ENCODE measurements around the gene OPRD1.

The OPRD1 gene

DNA sequence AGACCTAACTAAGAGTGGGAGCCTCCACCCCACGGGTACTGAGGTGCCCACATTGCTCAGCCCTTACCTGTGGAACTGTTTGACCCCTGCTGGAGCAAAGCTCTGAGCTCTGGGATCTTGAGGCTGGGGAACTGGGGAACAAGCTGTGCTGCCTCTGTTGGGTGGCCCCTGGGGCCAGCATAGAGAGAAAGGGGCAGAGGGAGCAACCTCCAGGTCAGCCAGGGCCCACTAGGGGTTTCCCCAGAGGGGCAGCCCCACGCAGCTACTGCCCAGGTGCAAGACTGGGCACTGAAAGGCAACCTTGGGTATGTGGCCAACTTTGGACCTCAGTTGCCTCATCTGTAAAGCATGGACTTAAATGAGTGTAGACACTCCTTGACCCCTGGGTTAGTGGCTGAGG lies 78.9 kb downstream of the OPRD1 start:
- no peak overlapping the region for H3K4me2 ChIP-seq (ENCODE audit: low read depth, low read length, poor library complexity, severe bottlenecking)
- no peak overlapping the region for H2AFZ ChIP-seq (ENCODE audit: low read length)
- no peaks in the 10 kb centered on the region for H3K9me3 ChIP-seq (ENCODE audit: insufficient read depth, low read depth, low read length)
- H3K4me1 ChIP-seq (ENCODE audit: insufficient read depth, low read length, poor library complexity, severe bottlenecking): peaks cover 29% of the 10 kb centered on the region
- no peak overlapping the region for H3K9ac ChIP-seq (ENCODE audit: low read depth, low read length, poor library complexity, severe bottlenecking)
- H4K20me1 ChIP-seq (ENCODE audit: insufficient read depth, low read length, poor library complexity, severe bottlenecking): no peaks in the 10 kb centered on the region
- H3K9me2 ChIP-seq (replicated peaks; ENCODE audit: low read depth, low read length): no peaks in the 10 kb centered on the region
- H3K36me3 ChIP-seq (ENCODE audit: insufficient read depth, low read length): no peaks in the 10 kb centered on the region
- no peaks in the 10 kb centered on the region for H3K27me3 ChIP-seq (ENCODE audit: insufficient read depth, low read length, poor library complexity, severe bottlenecking)
- no peak overlapping the region for H3K4me3 ChIP-seq (ENCODE audit: low read length, poor library complexity, severe bottlenecking)
- H3K79me2 ChIP-seq (ENCODE audit: insufficient read depth, low read length): peaks cover 11% of the 10 kb centered on the region; the same call in 1 of the 2 replicates
- TF ChIP-seq, protein P1, sequence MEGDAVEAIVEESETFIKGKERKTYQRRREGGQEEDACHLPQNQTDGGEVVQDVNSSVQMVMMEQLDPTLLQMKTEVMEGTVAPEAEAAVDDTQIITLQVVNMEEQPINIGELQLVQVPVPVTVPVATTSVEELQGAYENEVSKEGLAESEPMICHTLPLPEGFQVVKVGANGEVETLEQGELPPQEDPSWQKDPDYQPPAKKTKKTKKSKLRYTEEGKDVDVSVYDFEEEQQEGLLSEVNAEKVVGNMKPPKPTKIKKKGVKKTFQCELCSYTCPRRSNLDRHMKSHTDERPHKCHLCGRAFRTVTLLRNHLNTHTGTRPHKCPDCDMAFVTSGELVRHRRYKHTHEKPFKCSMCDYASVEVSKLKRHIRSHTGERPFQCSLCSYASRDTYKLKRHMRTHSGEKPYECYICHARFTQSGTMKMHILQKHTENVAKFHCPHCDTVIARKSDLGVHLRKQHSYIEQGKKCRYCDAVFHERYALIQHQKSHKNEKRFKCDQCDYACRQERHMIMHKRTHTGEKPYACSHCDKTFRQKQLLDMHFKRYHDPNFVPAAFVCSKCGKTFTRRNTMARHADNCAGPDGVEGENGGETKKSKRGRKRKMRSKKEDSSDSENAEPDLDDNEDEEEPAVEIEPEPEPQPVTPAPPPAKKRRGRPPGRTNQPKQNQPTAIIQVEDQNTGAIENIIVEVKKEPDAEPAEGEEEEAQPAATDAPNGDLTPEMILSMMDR (conservative IDR thresholded peaks at IDR 0.05; ENCODE audit: low read length): no peak
- no peak for TF ChIP-seq EZH2phosphoT487 (IDR thresholded peaks at IDR 0.05; ENCODE audit: borderline replicate concordance)
- peaks cover 4% of the 10 kb centered on the region; the same call in 1 of the 2 replicates for H3F3A ChIP-seq (ENCODE audit: low read depth)

DNA sequence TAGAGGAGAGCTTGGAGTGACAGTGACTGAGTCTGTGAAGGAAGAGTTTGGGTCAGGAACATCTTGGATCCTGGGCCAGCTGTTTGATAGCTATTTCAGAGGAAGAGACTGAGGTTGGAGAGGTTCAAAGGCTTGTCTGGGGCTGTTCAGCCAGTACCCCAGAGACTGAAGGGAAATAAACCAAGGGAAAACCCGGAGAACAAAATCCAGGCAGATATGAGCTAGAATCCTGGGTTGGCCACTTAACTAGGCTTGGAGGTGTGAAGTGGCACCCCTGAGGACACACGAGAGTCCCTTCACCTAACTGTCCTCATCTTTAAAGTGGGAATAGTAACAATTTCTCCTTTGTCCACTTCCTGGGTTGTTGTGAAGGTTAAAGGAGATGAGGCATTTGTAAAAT lies 79.3 kb downstream of the OPRD1 start:
- no peak for TF ChIP-seq EZH2phosphoT487 (IDR thresholded peaks at IDR 0.05; ENCODE audit: borderline replicate concordance)
- TF ChIP-seq, protein P1 (conservative IDR thresholded peaks at IDR 0.05; ENCODE audit: low read length): no peak

DNA sequence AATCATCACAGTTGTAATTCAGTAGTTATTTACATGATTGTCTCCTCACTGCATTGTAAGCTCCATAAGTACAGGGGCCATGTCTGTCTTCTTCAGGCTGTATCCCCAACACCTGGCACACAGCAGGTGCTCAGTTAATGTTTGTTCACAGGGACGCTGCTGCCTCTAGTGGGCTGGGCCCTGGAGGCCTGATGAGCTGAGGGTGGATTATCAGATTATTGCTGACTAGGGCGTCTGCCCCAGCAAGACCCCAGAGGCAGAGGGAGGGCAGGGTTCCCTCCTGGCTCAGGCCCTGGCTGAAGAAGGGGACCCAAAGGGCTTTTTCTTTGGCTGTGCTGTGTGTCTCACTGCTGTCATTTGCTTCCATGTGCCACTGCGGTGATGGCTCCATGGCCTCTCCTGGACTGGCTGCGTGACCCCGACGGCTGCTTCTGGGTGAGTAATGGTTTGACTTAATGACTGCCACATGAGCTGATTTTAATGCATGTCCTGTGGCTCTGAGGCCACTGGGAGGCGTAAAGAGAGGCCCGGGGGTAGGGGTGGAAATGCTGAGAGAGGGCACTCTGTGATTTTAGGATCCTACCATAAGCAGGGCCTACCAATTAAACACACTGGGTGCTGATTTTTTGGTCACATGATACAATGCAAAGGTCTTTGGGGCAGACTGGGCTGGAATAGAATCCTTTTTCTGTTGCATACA lies 81.6 kb downstream of the OPRD1 start:
- no peaks in the 10 kb centered on the region for H3F3A ChIP-seq (ENCODE audit: low read depth)
- H4K20me1 ChIP-seq (ENCODE audit: insufficient read depth, low read length, poor library complexity, severe bottlenecking): no peaks in the 10 kb centered on the region
- H3K27me3 ChIP-seq (ENCODE audit: insufficient read depth, low read length, poor library complexity, severe bottlenecking): no peaks in the 10 kb centered on the region
- no peak overlapping the region for H3K9ac ChIP-seq (ENCODE audit: low read depth, low read length, poor library complexity, severe bottlenecking)
- H2AFZ ChIP-seq (ENCODE audit: low read length): no peak overlapping the region
- H3K4me1 ChIP-seq (ENCODE audit: insufficient read depth, low read length, poor library complexity, severe bottlenecking): peaks cover 17% of the 10 kb centered on the region
- H3K9me2 ChIP-seq (replicated peaks; ENCODE audit: low read depth, low read length): no peaks in the 10 kb centered on the region
- no peaks in the 10 kb centered on the region for H3K36me3 ChIP-seq (ENCODE audit: insufficient read depth, low read length)
- H3K9me3 ChIP-seq (ENCODE audit: insufficient read depth, low read depth, low read length): no peaks in the 10 kb centered on the region
- no peak overlapping the region for H3K4me2 ChIP-seq (ENCODE audit: low read depth, low read length, poor library complexity, severe bottlenecking)
- no peak overlapping the region for H3K4me3 ChIP-seq (ENCODE audit: low read length, poor library complexity, severe bottlenecking)
- peaks cover 3% of the 10 kb centered on the region; the same call in 1 of the 2 replicates for H3K79me2 ChIP-seq (ENCODE audit: insufficient read depth, low read length)
- TF ChIP-seq, protein P1 (conservative IDR thresholded peaks at IDR 0.05; ENCODE audit: low read length): peak; percentile 63
- TF ChIP-seq EZH2phosphoT487 (IDR thresholded peaks at IDR 0.05; ENCODE audit: borderline replicate concordance): no peak

More for the DNA sequence above, 79.3 kb downstream of the OPRD1 start:
- H3K27me3 ChIP-seq (ENCODE audit: insufficient read depth, low read length, poor library complexity, severe bottlenecking): no peaks in the 10 kb centered on the region
- no peaks in the 10 kb centered on the region for H4K20me1 ChIP-seq (ENCODE audit: insufficient read depth, low read length, poor library complexity, severe bottlenecking)
- no peaks in the 10 kb centered on the region for H3K9me3 ChIP-seq (ENCODE audit: insufficient read depth, low read depth, low read length)
- H3K79me2 ChIP-seq (ENCODE audit: insufficient read depth, low read length): peaks cover 11% of the 10 kb centered on the region; the same call in 1 of the 2 replicates
- H3K9ac ChIP-seq (ENCODE audit: low read depth, low read length, poor library complexity, severe bottlenecking): no peak overlapping the region
- H3K4me3 ChIP-seq (ENCODE audit: low read length, poor library complexity, severe bottlenecking): no peak overlapping the region
- H3K36me3 ChIP-seq (ENCODE audit: insufficient read depth, low read length): no peaks in the 10 kb centered on the region
- H3F3A ChIP-seq (ENCODE audit: low read depth): 0 out of 2 replicates have a peak, but pooled peaks cover under 1% of the 10 kb centered on the region
- peaks cover 24% of the 10 kb centered on the region for H3K4me1 ChIP-seq (ENCODE audit: insufficient read depth, low read length, poor library complexity, severe bottlenecking)
- H3K4me2 ChIP-seq (ENCODE audit: low read depth, low read length, poor library complexity, severe bottlenecking): no peak overlapping the region
- H2AFZ ChIP-seq (ENCODE audit: low read length): no peak overlapping the region
- H3K9me2 ChIP-seq (replicated peaks; ENCODE audit: low read depth, low read length): no peaks in the 10 kb centered on the region

Measured in Loucy (cell line).